ENCODE results near the gene COL4A2.
"Not testable (repeated sequence)": the region's sequence is repeated elsewhere in the genome, so short reads cannot be mapped to it uniquely, and the experiment has no call there.

- TF ChIP-seq POLR2A (IDR thresholded peaks at IDR 0.05); CTCF (IDR thresholded peaks at IDR 0.05 in 4 of 5, conservative IDR thresholded peaks at IDR 0.05 in 1 of 5): not testable (repeated sequence)
Observed at GRCh38 chr13:110486880-110487279, 179.8 kb downstream of the COL4A2 start.
